ENCODE results near the gene MAP3K19.
"Not testable (repeated sequence)": the region's sequence is repeated elsewhere in the genome, so short reads cannot be mapped to it uniquely, and the experiment has no call there.

Gene MAP3K19, protein sequence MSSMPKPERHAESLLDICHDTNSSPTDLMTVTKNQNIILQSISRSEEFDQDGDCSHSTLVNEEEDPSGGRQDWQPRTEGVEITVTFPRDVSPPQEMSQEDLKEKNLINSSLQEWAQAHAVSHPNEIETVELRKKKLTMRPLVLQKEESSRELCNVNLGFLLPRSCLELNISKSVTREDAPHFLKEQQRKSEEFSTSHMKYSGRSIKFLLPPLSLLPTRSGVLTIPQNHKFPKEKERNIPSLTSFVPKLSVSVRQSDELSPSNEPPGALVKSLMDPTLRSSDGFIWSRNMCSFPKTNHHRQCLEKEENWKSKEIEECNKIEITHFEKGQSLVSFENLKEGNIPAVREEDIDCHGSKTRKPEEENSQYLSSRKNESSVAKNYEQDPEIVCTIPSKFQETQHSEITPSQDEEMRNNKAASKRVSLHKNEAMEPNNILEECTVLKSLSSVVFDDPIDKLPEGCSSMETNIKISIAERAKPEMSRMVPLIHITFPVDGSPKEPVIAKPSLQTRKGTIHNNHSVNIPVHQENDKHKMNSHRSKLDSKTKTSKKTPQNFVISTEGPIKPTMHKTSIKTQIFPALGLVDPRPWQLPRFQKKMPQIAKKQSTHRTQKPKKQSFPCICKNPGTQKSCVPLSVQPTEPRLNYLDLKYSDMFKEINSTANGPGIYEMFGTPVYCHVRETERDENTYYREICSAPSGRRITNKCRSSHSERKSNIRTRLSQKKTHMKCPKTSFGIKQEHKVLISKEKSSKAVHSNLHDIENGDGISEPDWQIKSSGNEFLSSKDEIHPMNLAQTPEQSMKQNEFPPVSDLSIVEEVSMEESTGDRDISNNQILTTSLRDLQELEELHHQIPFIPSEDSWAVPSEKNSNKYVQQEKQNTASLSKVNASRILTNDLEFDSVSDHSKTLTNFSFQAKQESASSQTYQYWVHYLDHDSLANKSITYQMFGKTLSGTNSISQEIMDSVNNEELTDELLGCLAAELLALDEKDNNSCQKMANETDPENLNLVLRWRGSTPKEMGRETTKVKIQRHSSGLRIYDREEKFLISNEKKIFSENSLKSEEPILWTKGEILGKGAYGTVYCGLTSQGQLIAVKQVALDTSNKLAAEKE (N-terminal part only)

DNA sequence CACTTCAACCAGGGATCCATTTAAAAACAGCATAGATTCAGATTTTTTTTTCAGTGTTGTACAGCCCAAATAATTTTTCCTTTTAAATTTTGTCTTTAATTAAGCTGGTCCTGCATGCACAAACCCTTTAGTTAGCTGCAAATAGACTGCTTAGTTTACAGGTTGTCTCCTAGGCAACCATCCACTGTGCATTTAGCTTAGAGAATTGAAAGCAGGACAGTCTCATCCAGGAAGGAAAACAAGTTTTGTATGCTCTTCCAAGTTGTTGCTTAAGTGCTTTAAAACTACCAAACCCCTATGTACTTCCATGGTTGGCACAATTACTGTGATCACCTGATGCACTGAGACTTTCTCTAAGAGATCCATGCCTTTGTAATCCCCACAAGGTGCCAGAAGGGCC lies at the start of gene MAP3K19:
MAP3K19 (minus strand) TSS at position 148 of the 400 bp plus-strand sequence. CDS start 22,800 bp downstream, outside the sequence.
- DNase-seq (ENCODE audit: low read depth) = no peak

DNA sequence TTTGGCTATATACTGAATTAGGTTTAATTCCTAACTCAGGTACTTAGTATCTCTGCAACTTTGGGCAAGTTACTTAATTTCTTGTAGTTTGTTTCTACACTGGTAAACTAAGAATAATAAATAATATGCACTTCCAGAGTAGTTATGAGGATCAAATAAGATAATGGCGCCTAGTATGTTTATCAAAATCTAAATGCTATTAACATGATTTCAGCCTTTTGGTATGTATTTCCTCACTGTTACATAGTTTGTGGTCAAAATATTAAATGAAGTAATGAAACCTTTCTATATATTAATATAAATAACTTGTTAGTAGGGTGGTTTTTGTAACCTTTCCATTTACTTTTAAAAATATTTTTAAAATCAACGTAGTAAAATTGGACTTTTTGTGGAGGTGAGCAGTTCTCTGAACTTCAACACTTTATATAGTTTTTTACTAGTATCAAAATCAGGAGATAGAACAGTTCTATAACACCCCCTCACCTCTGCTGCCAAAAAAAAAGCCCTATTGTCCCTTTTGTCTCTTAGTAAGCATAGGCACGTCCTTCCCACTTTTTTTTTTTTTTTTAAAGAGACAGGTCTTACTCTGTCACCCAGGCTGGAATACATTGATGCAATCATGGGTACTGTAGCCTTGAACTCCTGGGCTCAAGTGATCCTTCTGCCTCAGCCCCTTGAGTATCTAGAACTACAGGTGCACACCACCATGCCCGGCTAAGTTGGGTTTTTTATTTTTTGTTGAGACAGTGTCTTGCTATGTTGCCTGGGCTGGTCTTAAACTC lies 49.6 kb upstream of the MAP3K19 start:
- peak; percentile 17 for DNase-seq (ENCODE audit: low read depth)

DNA sequence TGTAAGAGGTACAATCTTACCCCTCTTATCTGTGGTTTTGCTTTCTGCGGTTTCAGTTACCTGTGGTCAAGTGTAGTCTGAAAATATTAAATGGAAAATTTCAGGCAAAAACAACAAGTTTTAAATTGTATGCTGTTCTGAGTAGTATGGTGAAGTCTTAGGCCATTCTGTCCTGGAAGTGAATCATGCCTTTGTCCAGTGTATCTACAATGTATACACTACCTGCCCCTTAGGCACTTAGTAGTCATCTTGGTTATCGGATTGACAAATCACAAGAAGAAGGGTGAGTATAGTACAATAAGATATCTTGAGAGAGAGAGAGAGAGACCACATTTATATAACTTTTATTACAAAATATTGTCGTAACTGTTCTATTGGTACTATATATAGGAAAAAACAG lies 48.3 kb upstream of the MAP3K19 start:
- peak; percentile 70 for DNase-seq (ENCODE audit: low read depth)

DNA sequence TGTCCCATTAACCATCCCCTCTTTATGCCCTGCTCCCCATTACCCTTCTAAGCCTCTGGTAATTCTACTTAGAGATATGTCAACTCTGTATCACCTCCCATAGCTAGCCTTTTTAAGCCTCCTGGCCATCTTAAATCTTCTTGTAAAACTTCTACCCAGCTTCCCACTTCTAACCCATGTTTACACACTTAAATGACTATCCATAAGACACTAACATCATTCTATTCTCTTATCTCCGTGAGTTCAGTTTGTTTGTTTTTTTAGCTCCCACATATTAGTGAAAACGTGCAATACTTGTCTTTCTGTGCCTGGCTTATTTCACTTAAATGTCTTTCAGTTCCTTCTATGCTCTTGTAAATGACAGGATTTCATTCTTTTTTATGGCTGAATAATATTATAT lies 47.3 kb upstream of the MAP3K19 start:
- DNase-seq (ENCODE audit: low read depth) = no peak

DNA sequence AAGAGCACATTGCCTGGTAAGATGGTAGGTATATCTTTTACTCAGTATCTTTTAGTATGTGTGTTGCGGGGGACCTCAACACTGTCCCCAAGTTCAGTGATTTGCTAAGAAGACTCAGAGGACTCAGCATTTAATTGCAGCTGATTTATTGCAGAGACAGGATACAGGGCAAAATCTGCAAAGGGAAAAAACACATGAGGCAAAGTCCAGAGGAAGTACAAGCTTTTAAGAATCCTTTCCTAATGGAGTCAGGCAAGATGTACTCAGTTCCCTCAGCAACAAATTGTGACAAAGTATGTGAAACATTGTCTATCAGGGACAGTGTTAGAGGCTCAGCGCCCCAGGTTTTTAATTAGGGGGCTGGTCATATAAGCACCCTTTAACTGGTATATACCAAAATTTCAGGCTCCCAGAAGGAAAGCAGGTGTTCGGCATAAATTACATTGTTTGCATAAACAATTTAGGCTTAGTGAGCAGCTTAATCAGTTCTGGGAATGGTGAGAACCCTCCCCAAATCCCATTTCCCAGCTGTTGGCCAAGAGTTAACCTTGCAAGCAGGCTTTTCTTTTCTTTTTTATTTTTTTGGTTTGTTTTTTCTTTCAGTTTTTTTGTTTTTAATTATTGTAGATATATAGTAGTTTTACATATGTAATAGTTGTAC lies 46.6 kb upstream of the MAP3K19 start:
- DNase-seq (ENCODE audit: low read depth) = no peak

DNA sequence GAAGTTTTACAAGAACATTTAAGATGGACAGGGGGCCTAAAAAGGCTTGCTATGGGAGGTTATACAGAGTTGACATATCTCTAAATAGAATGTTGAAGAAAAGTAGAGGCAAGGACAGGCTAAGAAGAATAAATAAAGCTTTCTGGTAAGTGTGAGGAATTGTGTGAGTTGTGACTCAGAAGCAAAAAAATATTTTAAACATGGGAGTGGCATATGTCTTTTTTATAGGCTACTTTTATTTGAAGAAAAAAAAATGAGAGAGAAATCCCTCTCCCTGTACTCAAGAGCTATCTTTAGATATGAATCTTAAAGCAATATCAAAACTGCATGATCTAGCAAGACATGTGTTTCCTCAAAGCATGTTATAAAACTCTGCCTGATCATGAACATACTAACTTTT lies 45.9 kb upstream of the MAP3K19 start:
- no peak for DNase-seq (ENCODE audit: low read depth)

DNA sequence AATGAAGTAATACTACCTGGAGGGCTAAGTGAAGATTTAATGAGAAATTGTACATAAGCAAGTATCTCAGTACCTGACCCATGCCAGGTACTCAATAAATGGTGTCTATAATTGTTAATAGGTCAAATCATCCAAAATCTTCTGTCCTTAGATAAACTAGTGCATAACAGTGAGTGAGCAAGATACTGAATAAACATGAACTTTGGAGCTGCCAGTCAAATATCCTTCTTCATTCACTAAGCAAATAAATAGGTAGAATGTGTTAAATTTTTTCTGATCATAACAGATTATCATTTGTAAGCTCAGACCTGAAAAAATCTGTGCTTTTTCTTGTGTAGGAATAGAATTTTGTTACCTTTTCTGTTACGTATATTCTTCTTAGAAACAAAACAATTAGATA lies 44.4 kb upstream of the MAP3K19 start:
- DNase-seq (ENCODE audit: low read depth) = no peak

DNA sequence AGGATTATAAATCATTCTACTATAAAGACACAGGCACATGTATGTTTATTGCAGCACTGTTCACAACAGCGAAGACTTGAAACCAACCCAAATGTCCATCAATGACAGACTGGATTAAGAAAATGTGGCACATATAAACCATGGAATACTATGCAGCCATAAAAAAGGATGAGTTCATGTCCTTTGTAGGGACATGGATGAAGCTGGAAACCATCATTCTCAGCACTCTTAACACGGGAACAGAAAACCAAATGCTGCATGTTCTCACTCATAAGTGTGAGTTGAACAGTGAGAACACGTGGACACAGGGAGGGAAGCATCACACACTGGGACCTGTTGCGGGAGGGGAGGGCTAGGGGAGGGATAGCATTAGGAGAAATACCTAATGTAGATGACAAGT lies 42.4 kb upstream of the MAP3K19 start:
- not testable (repeated sequence) for DNase-seq (ENCODE audit: low read depth)

DNA sequence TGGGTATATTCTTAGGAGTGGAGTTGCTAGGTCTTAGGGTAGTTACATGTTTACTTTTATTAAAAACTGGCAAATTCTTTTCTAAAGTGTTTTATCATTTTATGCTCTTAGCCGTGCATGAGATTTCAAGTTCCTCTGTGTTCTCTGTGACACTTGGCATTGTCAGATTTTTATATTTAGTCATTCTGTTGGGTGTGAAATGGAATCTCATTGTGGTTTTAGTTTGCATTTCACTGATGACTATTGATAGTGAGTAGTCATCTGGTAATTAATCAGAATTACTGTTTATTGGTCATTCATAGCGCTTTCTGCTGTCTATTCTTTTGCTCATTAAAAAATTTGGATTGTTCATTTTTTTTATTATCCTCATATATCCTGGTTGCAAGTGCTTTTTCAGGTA lies 39.0 kb upstream of the MAP3K19 start:
- DNase-seq (ENCODE audit: low read depth) = no peak

DNA sequence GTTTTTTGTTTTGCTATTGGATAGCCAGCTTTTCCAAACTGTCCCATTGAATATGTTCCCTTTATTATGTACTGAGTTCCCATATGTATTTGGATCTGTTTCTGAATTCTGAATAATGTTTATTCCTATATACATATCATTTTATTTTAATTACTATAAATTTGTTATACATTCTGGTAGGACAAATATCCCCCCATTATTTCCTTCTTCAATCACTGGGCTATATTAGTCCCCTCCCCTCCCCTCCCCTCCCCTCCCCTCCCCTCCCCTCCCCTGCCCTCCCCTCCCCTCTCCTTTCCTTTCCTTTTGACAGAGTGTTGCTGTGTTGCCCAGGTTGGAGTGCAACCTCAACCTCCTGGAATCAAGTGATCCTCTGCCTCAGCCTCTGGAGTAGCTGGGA lies 31.2 kb upstream of the MAP3K19 start:
- no peak for DNase-seq (ENCODE audit: low read depth)

DNA sequence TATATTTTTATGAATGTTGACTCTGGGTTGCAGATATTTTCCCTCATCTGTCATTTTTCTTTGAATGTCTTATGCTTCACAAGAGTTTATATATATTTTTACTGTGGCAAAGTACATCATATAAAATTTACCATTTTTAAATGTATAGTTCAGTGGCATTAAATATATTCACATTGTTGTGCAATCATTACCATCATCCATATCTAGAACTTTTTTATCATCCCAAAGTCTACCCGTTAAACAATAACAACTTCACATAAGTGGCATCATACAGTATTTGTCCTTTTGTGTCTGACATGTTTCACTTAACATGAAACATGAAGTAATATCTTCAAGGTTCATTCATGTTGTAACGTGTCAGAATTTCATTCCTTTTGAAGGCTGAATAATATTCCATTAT lies 29.3 kb upstream of the MAP3K19 start:
- DNase-seq (ENCODE audit: low read depth) = no peak

DNA sequence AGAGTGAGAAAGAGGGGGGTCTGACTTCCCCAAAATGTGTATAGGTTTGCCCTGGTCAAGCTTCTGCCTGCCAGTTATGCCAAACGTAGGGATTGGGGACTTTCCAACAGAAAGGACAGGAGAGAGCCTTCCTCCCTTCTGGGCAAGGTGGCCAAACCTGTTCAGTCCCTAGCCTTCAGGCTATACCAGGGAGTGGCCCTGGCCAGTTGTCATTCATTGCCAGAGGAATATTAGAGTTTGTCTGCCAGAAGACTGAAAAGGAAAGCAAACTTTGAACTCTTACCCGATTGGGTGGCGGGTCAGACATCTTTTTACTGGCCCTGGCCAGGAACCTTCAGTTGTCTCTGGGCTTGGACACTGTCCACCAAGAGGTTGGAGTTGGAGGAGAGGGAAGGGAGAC lies 27.0 kb upstream of the MAP3K19 start:
- no peak for DNase-seq (ENCODE audit: low read depth)

DNA sequence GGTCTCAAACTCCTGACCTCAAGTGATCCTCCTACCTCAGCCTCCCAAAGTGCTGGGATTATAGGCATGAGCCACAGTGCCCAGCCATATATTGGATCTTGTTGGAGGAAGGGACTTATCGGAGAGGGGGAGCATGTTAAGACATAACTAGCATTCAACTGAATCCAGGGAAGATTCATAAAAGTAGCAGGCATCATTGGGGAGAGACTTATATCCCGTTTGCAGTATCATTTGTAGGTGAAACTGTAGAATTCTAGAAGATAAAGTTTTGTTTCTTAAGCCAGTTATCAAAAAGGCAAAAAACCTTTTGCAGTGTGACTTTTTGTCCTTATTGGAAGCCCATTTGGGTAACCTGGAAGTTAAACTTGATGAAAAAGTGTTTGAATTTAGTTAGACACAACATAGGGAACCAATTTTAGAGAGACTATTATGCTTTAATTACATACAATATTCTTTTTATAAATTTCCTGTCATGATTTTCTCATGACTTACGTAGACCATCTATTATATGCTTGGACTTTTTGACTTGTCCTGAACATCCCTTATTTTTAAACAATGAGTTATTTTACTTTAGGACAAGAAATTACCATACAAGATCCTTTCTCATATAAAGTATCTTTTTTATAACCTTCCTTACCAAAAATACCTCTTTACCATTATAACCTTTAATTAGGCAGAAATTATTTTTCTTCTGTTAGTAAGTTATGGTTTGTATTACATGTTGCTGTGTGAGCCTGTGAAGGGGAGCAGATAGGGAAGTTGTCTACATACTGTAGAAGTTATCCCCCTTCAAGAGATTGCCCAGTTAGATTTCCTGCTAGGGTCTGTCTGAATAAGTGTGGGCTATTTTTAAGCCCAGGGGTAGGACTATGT lies 25.1 kb upstream of the MAP3K19 start:
- DNase-seq (ENCODE audit: low read depth) = peak; percentile 45

DNA sequence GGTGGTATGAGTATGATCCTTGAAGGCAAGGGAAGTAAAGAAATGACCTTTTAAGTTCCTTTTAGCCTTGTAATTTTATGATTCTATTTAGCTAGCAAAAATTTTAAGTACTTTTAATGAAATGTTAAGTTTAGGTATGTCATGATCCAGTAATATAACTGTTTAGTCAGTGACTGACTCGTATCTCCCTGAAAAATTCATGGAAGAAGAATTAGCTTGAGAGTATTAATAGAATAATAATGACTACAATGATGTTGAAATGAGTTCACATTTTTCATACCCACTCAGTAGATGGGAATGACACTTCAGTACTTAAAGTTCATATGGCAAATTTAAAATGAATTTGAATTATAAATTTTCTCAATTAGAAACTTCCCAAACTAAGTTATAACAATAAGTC lies 19.5 kb upstream of the MAP3K19 start:
- DNase-seq (ENCODE audit: low read depth) = peak; percentile 10

DNA sequence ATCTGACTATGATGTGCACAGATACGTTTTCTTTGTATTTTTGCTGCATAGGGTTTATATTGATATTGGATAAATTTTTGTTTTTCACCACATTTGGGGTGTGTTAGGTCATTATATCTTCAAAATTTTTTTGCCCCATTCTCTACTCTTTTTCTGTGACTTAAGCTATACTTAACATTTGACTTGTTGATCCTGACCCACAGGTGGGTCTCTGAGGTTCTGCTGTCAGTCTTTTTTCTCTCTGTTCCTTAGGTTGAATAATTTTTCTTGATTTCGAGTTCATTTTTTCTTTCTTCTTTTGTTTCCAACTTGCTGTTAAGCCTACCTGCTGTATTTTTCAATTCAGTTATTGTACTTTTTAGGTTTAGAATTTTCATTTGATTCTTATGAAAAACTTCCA lies 16.9 kb upstream of the MAP3K19 start:
- no peak for DNase-seq (ENCODE audit: low read depth)

DNA sequence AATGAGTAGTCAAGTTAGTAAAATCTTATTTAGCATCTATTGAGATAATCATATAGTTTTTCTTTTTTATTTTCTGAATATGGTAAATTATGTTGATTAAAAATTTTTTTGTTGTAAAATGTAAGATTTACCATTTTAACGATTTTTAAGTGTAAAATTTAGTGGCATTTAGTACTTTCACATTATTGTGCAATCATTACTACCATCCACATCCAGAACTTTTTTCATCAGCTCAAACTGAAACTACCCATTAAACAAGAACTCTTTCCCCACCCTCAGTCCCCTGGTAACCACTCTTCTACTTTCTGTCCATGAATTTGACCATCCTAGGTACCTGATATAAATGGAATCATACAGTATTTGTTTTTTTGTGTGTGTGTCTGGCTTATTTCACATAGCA lies 16.0 kb upstream of the MAP3K19 start:
- DNase-seq (ENCODE audit: low read depth) = no peak

DNA sequence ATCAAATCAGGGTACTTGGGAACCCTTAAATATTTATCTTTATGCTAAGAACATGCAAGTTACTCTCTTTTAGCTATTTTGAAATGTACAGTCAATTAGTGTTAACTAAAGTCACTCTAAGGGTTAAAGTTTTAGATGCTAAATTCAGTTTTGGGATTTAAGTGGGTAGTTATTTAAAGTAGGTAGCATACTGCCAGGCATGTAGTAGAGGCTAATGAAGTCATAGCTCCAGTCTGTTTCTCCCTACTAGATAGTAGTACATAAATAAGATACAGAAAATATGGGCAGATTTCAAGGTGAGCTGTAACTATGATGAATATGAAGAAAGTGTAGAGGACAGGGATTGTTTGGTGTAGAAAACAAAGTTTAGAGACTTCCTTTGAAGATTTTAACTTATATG lies 12.3 kb upstream of the MAP3K19 start:
- no peak for DNase-seq (ENCODE audit: low read depth)

DNA sequence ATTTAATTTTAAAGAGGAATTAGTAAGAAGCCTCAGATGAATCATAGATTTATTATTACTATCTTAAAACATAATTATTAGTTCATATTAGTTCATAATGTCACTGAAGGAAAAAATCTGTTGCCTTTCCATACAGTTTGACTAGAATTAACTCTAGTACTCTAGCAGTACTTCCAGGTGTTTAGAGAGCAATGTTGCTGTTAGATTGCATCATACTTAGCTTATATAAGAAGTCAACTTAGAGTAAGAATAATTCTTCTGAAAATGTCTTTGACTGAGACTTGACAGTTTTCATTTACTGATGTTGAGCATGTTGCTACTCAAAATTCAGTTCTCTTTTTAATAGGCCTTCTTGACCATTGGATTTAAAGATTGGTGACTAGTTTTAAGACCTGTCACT lies 9.5 kb upstream of the MAP3K19 start:
- no peak for DNase-seq (ENCODE audit: low read depth)

DNA sequence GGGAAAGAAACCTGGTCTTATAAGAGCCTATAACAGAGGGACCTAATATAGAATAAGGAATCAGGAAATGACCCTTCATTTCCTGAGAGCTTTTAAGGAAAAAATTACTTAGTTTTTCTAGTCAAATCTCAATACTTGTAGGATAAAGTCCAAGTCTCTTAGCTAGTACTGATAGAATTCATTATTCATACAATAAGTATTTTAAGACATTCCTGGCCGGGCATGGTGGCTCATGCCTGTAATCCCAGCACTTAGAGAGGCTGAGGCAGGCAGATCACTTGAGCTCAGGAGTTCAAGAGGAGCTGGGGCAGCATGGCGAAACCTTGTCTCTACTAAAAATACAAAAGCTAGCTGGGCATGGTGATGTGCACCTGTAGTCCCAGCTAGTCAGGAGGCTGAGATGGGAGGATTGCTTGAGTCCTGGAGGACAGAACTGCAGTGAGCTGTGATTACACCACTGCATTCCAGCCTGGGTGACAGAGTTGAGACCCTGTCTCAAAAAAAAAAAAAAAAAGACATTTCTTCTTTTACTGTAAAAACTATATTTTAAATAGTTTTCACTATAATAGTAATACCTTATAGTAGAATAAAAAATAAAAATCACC lies 8.0 kb upstream of the MAP3K19 start:
- peak; percentile 80 for DNase-seq (ENCODE audit: low read depth)

DNA sequence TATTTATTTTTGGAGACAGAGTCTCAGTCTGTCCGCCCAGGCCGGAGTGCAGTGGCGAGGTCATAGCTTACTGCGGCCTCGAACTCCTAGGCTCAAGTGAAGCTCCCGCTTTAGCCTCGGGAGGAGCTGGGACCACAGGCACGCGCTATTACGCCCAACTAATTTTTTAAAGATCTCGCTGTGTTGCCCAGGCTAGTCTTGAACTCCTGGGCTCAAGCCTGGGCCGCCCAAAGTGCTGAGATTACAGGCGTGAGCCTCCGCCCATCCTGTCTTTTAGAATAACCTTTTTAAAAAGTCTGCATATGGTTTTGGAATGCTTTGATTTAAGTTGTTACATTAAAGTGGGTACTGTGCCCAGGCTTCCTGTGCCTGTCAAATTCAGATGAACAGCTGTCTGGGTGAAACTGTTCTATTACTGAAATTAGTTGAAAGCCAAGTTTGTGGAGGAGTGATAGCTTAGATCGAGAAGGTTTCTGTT lies 5.8 kb upstream of the MAP3K19 start:
- peak; percentile 45 for DNase-seq (ENCODE audit: low read depth)
